ENCODE results near the gene MAS1.

DNA sequence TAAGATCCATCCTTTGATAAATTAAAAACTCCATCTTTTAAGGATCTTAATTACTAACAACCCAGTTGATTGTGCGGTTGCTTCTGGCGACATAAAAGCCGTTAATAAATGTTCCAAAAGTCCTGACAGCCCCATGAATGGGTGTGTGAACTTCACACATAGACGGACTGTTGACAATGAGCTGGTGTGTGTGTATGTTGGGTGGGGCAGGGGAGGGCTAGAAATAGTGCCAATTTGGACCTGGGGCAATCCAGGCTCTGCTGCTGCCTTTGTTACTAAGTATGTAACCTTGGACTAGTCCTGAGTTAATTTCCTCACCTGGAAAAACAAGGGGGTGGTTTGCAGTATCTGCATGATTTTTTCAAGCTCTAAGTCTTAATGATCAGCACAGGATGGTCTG lies 4.2 kb downstream of the MAS1 start:
- TF ChIP-seq TAF1 (IDR thresholded peaks at IDR 0.05; ENCODE audit: borderline replicate concordance, low read depth, low read length) (no peak), HDAC6 (IDR thresholded peaks at IDR 0.05; ENCODE audit: unreplicated experiment) (no peak), FOS (IDR thresholded peaks at IDR 0.05; ENCODE audit: borderline replicate concordance, extremely low read depth, insufficient read length) (no peak), NR2C1 (IDR thresholded peaks at IDR 0.05) (no peak), ZNF207 (IDR thresholded peaks at IDR 0.05; ENCODE audit: borderline replicate concordance) (no peak), CHD2 (IDR thresholded peaks at IDR 0.05; ENCODE audit: borderline replicate concordance, low read depth, low read length) (no peak), POLR2A (IDR thresholded peaks at IDR 0.05; ENCODE audit: low read depth, low read length) (no peak), YY1 (IDR thresholded peaks at IDR 0.05; ENCODE audit: low read depth, low read length) (no peak), ZBTB33 (IDR thresholded peaks at IDR 0.05) (no peak)
- TF ChIP-seq, protein P1, sequence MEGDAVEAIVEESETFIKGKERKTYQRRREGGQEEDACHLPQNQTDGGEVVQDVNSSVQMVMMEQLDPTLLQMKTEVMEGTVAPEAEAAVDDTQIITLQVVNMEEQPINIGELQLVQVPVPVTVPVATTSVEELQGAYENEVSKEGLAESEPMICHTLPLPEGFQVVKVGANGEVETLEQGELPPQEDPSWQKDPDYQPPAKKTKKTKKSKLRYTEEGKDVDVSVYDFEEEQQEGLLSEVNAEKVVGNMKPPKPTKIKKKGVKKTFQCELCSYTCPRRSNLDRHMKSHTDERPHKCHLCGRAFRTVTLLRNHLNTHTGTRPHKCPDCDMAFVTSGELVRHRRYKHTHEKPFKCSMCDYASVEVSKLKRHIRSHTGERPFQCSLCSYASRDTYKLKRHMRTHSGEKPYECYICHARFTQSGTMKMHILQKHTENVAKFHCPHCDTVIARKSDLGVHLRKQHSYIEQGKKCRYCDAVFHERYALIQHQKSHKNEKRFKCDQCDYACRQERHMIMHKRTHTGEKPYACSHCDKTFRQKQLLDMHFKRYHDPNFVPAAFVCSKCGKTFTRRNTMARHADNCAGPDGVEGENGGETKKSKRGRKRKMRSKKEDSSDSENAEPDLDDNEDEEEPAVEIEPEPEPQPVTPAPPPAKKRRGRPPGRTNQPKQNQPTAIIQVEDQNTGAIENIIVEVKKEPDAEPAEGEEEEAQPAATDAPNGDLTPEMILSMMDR (IDR thresholded peaks at IDR 0.05 in 2 of 3, conservative IDR thresholded peaks at IDR 0.05 in 1 of 3; ENCODE audit: control insufficient read depth in 2 of 3, extremely low read depth in 1 of 3, insufficient read depth in 1 of 3, low read depth in 3 of 3, low read length in 3 of 3), result no peak

All from GM12878 (cell line).